PC-3 (cell line): ENCODE measurements around the gene TFEB. TPM values are rescaled to one million over a fixed set of nuclear protein-coding genes. Genes with fewer than 3 reads are reported as not detected.

Experiments
- ATAC-seq: fragments of 200-7000 bp; cut with Tn5 transposase; 2 replicates; pipeline ENCODE4 v1.9.1; 2020; ENCODE audit warnings: mild to moderate bottlenecking, moderate library complexity
- BruUV-seq: library from RNA; stranded (reverse); fragments of 400-500 nt; replicated peaks from 2 replicates; lab custom pipeline; 2021; lab: Mats Ljungman, UMichigan
- CTCF ChIA-PET: fragments of 300-600 bp; sonication (Branson Sonifier 250); formaldehyde crosslinking; loops from one replicate; lab custom pipeline; 2022; ENCODE audit warnings: antibody characterized with exemption; lab: Charles Lee
- POLR2A ChIA-PET: fragments of 300-600 bp; sonication (Branson Sonifier 250); formaldehyde crosslinking; loops from one replicate; lab custom pipeline; 2022; ENCODE audit warnings: antibody characterized with exemption; ENCODE audit not compliant: unreplicated experiment; lab: Charles Lee
- DNase-seq: peaks from one replicate; pipeline ENCODE4 v3.0.0-alpha.2; 2015
- H2AFZ ChIP-seq: fragments of 300-600 bp; sonication (generic); 2 replicates; pipeline ENCODE4 v1.6.0; 2016; ENCODE audit warnings: antibody characterized with exemption, low read length
- H3F3A ChIP-seq: fragments of 300-600 bp; sonication (generic); one replicate; pipeline ENCODE4 v1.6.0; 2017; ENCODE audit warnings: antibody characterized with exemption, low read length, control low read depth, mild to moderate bottlenecking; ENCODE audit not compliant: unreplicated experiment
- H3K27ac ChIP-seq: fragments of 300-600 bp; sonication (generic); 2 replicates; pipeline ENCODE4 v1.5.1; 2016; ENCODE audit warnings: mild to moderate bottlenecking, low read length
- H3K27me3 ChIP-seq: fragments of 300-600 bp; sonication (generic); 2 replicates; pipeline ENCODE4 v1.6.1; 2016; ENCODE audit warnings: low read length, mixed read lengths
- H3K36me3 ChIP-seq: fragments of 300-600 bp; sonication (generic); 2 replicates; pipeline ENCODE4 v1.6.1; 2016; ENCODE audit warnings: low read depth, mixed run types, low read length, mixed read lengths
- H3K4me1 ChIP-seq: fragments of 300-600 bp; sonication (generic); 2 replicates; pipeline ENCODE4 v1.5.1; 2016; ENCODE audit warnings: low read length; ENCODE audit not compliant: insufficient read depth
- H3K4me2 ChIP-seq: fragments of 300-600 bp; sonication (generic); 2 replicates; pipeline ENCODE4 v1.6.0; 2016; ENCODE audit warnings: low read length
- H3K4me3 ChIP-seq: fragments of 300-600 bp; sonication (generic); 2 replicates; pipeline ENCODE4 v1.5.1; 2016; ENCODE audit warnings: mild to moderate bottlenecking, low read length, mixed read lengths
- H3K79me2 ChIP-seq: fragments of 300-600 bp; sonication (generic); 2 replicates; pipeline ENCODE4 v1.6.1; 2017; ENCODE audit warnings: low read length, mixed read lengths
- H3K9ac ChIP-seq: fragments of 300-600 bp; sonication (generic); 2 replicates; pipeline ENCODE4 v1.6.0; 2016; ENCODE audit warnings: mild to moderate bottlenecking, low read length
- H3K9me2 ChIP-seq: fragments of 300-600 bp; sonication (generic); replicated peaks from 2 replicates; pipeline ENCODE4 v1.6.1; 2016; ENCODE audit warnings: mixed run types, low read length, mixed read lengths
- H3K9me3 ChIP-seq: fragments of 300-600 bp; sonication (generic); 2 replicates; pipeline ENCODE4 v1.6.1; 2016; ENCODE audit warnings: low read length, mixed read lengths
- H4K20me1 ChIP-seq: fragments of 300-600 bp; sonication (generic); 2 replicates; pipeline ENCODE4 v1.6.1; 2016; ENCODE audit warnings: low read length, mixed read lengths
- EZH2 ChIP-seq: fragments of 300-600 bp; sonication (generic); IDR thresholded peaks from one replicate; pipeline ENCODE4 v1.6.1; 2017; ENCODE audit warnings: antibody characterized with exemption, mild to moderate bottlenecking, low read length; ENCODE audit not compliant: unreplicated experiment
- EZH2phosphoT487 ChIP-seq: fragments of 300-600 bp; sonication (generic); IDR thresholded peaks from 2 replicates; pipeline ENCODE4 v1.6.1; 2018; ENCODE audit warnings: mild to moderate bottlenecking, antibody characterized with exemption, low read length, borderline replicate concordance
- intact Hi-C: fragments of 100-400 bp; cut with micrococcal nuclease; formaldehyde crosslinking; loops from 2 replicates; pipeline ENCODE4 v1.9.0; 2023
- total RNA-seq: library from RNA; depleted of rRNA; stranded (reverse); fragments of >200 nt; gene quantifications from 2 replicates; pipeline ENCODE4 v1.2.3, GENCODE V29; 2014
- TF ChIP-seq, protein P1 (sequence below): fragments of 300-600 bp; sonication (generic); conservative IDR thresholded peaks from 2 replicates; pipeline ENCODE4 v1.5.1; 2017; ENCODE audit warnings: antibody characterized with exemption, low read depth, mild to moderate bottlenecking, low read length

TFEB gene
- total RNA-seq, 1 experiment from 2014 or later = 4.2 TPM

DNA sequence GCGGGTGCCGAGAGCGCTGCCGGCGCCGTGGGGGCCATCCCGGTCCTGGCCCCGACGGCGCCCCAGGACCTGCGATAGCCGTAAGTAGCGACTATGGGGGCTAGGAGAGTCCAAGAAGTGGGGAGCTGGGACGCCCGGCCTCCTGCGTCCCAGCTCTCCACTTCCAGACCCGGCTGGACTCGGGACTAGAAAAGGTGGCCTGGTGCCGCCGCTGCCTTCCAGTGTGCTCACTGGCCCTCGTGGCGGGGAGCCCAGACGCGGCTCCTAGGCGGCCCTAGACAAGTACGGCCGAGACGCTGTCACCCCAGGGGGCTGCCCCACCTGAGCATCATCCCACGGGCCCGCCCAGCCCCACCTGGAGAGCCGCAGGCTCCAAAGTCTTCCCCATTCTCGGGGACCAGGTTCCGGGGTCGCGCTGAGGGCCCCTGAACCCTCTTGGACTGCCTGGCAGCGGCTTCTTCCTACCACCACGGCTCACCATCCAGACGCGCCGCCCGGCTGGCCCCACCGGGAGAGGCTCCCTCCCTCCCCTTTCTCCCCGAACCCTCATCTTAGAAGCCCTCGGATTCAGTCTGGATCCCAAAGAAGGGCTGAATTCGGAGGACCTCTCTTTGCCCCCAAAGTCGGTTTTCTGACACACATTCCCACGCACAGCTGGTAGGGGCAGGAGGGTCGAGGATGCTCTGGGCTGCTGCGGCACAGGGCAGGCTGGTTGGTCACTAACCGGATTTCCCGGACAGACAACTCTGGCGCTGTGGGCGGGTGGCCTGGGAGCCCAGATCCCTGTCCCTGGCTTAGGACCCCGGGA, 98.0 kb downstream of the TFEB start:
- POLR2A ChIA-PET = interaction anchor here (0.6 kb wide), 1 partner anchor 35 kb away, joined by 6 read pairs; no protein-coding TSS in a partner anchor
- BruUV-seq = TSS peak; percentile 59
- Histone ChIP-seq H3K9ac (peak overlapping the region; percentile 88), H4K20me1 (no peaks in the 10 kb centered on the region), H3K27me3 (no peaks in the 10 kb centered on the region), H3K9me3 (no peaks in the 10 kb centered on the region), H3K79me2 (peaks cover 19% of the 10 kb centered on the region), H3K27ac (peak overlapping the region; percentile 51), H3K4me1 (peaks cover 7% of the 10 kb centered on the region), H2AFZ (peak overlapping the region; percentile 95), H3K36me3 (no peaks in the 10 kb centered on the region), H3K9me2 (no peaks in the 10 kb centered on the region), H3F3A (no peaks in the 10 kb centered on the region), H3K4me2 (peak overlapping the region; percentile 100), H3K4me3 (peak overlapping the region; percentile 91)
- TF ChIP-seq, protein P1, sequence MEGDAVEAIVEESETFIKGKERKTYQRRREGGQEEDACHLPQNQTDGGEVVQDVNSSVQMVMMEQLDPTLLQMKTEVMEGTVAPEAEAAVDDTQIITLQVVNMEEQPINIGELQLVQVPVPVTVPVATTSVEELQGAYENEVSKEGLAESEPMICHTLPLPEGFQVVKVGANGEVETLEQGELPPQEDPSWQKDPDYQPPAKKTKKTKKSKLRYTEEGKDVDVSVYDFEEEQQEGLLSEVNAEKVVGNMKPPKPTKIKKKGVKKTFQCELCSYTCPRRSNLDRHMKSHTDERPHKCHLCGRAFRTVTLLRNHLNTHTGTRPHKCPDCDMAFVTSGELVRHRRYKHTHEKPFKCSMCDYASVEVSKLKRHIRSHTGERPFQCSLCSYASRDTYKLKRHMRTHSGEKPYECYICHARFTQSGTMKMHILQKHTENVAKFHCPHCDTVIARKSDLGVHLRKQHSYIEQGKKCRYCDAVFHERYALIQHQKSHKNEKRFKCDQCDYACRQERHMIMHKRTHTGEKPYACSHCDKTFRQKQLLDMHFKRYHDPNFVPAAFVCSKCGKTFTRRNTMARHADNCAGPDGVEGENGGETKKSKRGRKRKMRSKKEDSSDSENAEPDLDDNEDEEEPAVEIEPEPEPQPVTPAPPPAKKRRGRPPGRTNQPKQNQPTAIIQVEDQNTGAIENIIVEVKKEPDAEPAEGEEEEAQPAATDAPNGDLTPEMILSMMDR = no peak
- no peak for TF ChIP-seq EZH2
- TF ChIP-seq EZH2phosphoT487 = no peak
- intact Hi-C loops = no loop called here
- DNase-seq (peak; percentile 66), ATAC-seq (peak; percentile 59)
- CTCF ChIA-PET = interaction anchor here (0.9 to 1.0 kb wide), 2 partner anchors 35 to 149 kb away, joined by 3 read pairs; no protein-coding TSS in a partner anchor

DNA sequence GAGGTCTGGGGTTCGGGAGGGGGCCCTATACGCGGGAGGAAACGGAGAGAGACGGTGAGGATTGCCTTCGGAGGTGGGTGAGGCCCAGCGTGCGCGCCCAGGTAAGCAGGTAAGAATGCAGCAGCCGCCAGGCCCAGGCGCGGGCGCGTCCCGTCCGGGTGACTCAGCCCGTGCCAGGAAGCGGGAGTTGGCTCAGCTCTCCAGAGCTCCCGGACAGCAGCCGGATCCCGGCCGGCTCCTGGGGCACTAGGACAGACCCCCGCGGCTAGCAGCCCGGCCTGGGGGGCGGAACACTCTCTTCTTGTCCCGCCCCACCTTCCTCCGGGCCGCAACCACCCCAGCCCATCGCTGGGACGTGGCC, 98.6 kb downstream of the TFEB start:
- Histone ChIP-seq H3F3A (no peaks in the 10 kb centered on the region), H3K27me3 (no peaks in the 10 kb centered on the region), H3K4me2 (peak overlapping the region; percentile 100), H3K4me3 (peak overlapping the region; percentile 91), H3K4me1 (peaks cover 7% of the 10 kb centered on the region), H4K20me1 (no peaks in the 10 kb centered on the region), H3K36me3 (no peaks in the 10 kb centered on the region), H2AFZ (peak overlapping the region; percentile 95), H3K9me2 (no peaks in the 10 kb centered on the region), H3K27ac (peak overlapping the region; percentile 51), H3K9me3 (no peaks in the 10 kb centered on the region), H3K79me2 (peaks cover 19% of the 10 kb centered on the region), H3K9ac (peak overlapping the region; percentile 88)
- intact Hi-C loops = no loop called here
- TF ChIP-seq EZH2 = no peak
- TF ChIP-seq, protein P1 = no peak
- TF ChIP-seq EZH2phosphoT487 = no peak
- BruUV-seq = no TSS peak
- CTCF ChIA-PET = interaction anchor here (0.9 to 1.0 kb wide), 2 partner anchors 34 to 149 kb away, joined by 3 read pairs; no protein-coding TSS in a partner anchor
- ATAC-seq (peak; percentile 94), DNase-seq (peak; percentile 91)
- POLR2A ChIA-PET = interaction anchor here (0.6 kb wide), 2 partner anchors 34 to 144 kb away, joined by 3 to 6 read pairs; no protein-coding TSS in a partner anchor

DNA sequence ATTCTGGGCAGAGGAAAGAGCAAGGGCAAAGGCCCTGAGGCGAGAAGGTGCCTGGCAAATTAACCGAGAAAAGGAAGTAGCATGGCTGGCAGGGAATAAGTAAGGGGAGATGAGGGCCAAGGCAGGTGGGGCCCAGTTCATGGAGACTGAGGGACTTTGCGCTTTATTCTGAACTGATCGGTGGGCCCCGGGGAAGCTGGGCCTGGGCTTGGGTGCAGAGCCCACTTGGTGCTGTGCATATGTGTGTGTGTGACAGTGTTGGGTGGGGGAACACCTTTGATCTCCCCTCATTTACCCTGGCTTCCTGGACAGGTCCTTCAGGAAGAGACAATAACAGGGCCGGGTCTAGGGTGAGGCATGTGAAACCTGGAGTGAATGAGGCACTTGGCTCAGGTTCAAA, 100.0 kb downstream of the TFEB start:
- no peak for ATAC-seq
- ChIA-PET POLR2A (no interaction called here), CTCF (no interaction called here)
- Histone ChIP-seq H3K4me2 (no peak overlapping the region), H3K4me1 (peaks cover 7% of the 10 kb centered on the region), H2AFZ (no peak overlapping the region), H3K9ac (no peak overlapping the region), H3F3A (no peaks in the 10 kb centered on the region), H3K27ac (no peak overlapping the region), H3K4me3 (no peak overlapping the region), H4K20me1 (no peaks in the 10 kb centered on the region), H3K9me2 (no peaks in the 10 kb centered on the region), H3K27me3 (no peaks in the 10 kb centered on the region), H3K36me3 (no peaks in the 10 kb centered on the region), H3K79me2 (peaks cover 19% of the 10 kb centered on the region), H3K9me3 (no peaks in the 10 kb centered on the region)
- intact Hi-C loops = no loop called here
- DNase-seq = no peak
- TF ChIP-seq EZH2phosphoT487 (no peak), EZH2 (no peak)
- TF ChIP-seq, protein P1 = no peak
- no TSS peak for BruUV-seq
